Erythroblast (primary cell): Measurements from ENCODE around the gene CSAD.

ENCODE experiments used
- GATA1 ChIP-seq: IDR thresholded peaks from 2 replicates; pipeline ENCODE4 v1.6.1; 2011; ENCODE audit warnings: low read depth, mild to moderate bottlenecking, control low read depth, low read length, moderate library complexity
- POLR2A ChIP-seq: IDR thresholded peaks from 2 replicates; pipeline ENCODE4 v1.6.1; 2011; ENCODE audit warnings: mild to moderate bottlenecking, low read length

GRCh38 chr12:53192531-53193021 is 11.9 kb upstream of the CSAD start:
- TF ChIP-seq POLR2A (peak; percentile 26), GATA1 (no peak)
